Measurements from ENCODE around the gene KCNT2. TPM values are rescaled to one million over a fixed set of nuclear protein-coding genes. Genes with fewer than 3 reads are reported as not detected.

Gene KCNT2
- polyA plus RNA-seq, 1 experiment, result 2.0 TPM

DNA sequence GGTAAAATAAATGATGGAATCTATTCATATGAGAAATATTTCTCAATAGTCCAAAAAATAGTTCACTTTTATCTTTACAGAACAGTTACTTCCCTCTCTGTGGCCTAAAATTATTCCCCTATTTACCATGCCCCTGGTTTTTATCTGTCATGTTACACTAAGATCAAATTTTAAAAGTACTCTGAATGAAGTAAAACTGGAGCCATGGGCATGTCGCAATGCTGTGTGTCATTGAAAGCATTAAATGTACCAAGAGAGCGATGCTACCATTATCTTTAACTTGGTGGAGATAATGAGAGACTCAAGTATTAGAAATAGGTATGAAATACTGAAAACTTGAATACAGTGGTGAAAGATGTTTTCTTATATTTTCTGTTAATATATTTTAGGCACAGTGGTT, 146.2 kb downstream of the KCNT2 start:
- POLR2A ChIA-PET, result no interaction called here
- Histone ChIP-seq H3K4me3 (ENCODE audit: low read depth, low read length) (no peak overlapping the region), H3K9me3 (ENCODE audit: control insufficient read depth, insufficient read depth, low read length) (no peaks in the 10 kb centered on the region), H3K27me3 (ENCODE audit: control insufficient read depth, insufficient read depth, low read length) (no peaks in the 10 kb centered on the region), H3K27ac (ENCODE audit: low read depth, low read length) (no peak overlapping the region)
- CTCF ChIA-PET, result no interaction called here
- DNase-seq (ENCODE audit: low read depth, low spot score), result no peak
- TF ChIP-seq, protein P1, sequence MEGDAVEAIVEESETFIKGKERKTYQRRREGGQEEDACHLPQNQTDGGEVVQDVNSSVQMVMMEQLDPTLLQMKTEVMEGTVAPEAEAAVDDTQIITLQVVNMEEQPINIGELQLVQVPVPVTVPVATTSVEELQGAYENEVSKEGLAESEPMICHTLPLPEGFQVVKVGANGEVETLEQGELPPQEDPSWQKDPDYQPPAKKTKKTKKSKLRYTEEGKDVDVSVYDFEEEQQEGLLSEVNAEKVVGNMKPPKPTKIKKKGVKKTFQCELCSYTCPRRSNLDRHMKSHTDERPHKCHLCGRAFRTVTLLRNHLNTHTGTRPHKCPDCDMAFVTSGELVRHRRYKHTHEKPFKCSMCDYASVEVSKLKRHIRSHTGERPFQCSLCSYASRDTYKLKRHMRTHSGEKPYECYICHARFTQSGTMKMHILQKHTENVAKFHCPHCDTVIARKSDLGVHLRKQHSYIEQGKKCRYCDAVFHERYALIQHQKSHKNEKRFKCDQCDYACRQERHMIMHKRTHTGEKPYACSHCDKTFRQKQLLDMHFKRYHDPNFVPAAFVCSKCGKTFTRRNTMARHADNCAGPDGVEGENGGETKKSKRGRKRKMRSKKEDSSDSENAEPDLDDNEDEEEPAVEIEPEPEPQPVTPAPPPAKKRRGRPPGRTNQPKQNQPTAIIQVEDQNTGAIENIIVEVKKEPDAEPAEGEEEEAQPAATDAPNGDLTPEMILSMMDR (IDR thresholded peaks at IDR 0.05; ENCODE audit: low read depth, low read length), result no peak

DNA sequence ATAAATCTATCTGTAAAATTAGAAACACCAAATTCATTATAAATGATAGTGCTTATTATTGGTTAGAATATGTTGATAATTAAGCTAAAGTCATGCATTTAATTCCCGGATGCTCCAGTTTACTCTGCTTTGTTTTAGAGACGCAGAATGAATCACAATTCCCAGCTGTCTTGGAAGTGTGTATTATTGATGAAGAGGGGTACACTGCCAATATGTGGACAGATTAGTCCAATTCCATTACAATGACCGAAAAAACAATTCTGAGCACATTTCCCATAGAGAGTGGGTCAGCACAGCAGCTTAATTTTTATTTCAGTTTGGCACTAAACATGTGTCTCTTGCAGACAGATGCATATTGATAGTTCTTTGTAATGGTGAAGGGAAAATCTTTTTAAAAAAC, 146.7 kb downstream of the KCNT2 start:
- no peak overlapping the region for H3K27ac ChIP-seq (ENCODE audit: low read depth, low read length)
- H3K27me3 ChIP-seq (ENCODE audit: control insufficient read depth, insufficient read depth, low read length), result no peaks in the 10 kb centered on the region
- H3K9me3 ChIP-seq (ENCODE audit: control insufficient read depth, insufficient read depth, low read length), result no peaks in the 10 kb centered on the region
- POLR2A ChIA-PET, result no interaction called here
- H3K4me3 ChIP-seq (ENCODE audit: low read depth, low read length), result no peak overlapping the region
- TF ChIP-seq, protein P1 (IDR thresholded peaks at IDR 0.05; ENCODE audit: low read depth, low read length), result no peak
- CTCF ChIA-PET, result no interaction called here
- no peak for DNase-seq (ENCODE audit: low read depth, low spot score)

DNA sequence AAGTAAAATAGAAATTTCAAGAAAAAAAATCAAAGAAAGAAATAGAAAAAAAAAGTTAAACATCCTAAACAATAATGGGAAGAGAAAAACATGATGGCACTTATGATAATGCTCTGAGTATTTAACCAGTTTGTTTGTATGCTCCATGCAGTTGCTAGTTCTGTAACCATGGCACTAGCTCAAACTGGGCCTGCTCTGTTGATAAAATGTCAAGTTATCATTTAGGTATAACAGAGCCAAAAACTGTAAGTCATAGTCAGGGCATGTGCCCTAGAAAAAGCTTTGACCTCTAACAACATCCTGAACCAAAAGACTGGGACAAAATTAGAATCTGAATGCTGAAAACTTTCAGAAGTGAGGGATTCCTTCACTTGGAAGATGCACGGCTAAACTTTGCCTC, 148.9 kb downstream of the KCNT2 start:
- TF ChIP-seq, protein P1 (IDR thresholded peaks at IDR 0.05; ENCODE audit: low read depth, low read length), result no peak
- ChIA-PET CTCF (no interaction called here), POLR2A (no interaction called here)
- no peak overlapping the region for H3K27ac ChIP-seq (ENCODE audit: low read depth, low read length)
- H3K4me3 ChIP-seq (ENCODE audit: low read depth, low read length), result no peak overlapping the region
- no peaks in the 10 kb centered on the region for H3K27me3 ChIP-seq (ENCODE audit: control insufficient read depth, insufficient read depth, low read length)
- DNase-seq (ENCODE audit: low read depth, low spot score), result no peak
- no peaks in the 10 kb centered on the region for H3K9me3 ChIP-seq (ENCODE audit: control insufficient read depth, insufficient read depth, low read length)

DNA sequence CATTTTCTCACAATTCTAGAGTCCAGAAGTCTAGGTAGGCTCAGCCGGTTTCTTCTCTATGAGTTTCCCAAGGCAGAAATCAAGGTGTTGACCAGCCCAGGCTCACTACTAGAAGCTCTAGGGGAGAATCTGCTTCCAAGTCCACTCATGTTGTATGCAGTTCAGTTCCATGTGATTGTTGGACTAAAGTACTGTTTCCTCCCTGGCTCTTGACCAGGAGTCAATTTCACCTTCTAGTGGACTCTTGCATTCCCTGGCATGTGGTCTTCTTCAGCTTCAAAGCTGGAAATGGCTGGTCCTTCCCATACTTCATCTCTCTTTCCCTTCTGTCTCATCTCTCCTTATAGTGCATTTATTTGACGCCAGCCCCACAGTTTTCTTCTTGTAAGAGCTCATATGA, 153.4 kb downstream of the KCNT2 start:
- no peak for DNase-seq (ENCODE audit: low read depth, low spot score)
- Histone ChIP-seq H3K27me3 (ENCODE audit: control insufficient read depth, insufficient read depth, low read length) (no peaks in the 10 kb centered on the region), H3K4me3 (ENCODE audit: low read depth, low read length) (no peak overlapping the region), H3K27ac (ENCODE audit: low read depth, low read length) (no peak overlapping the region), H3K9me3 (ENCODE audit: control insufficient read depth, insufficient read depth, low read length) (no peaks in the 10 kb centered on the region)
- TF ChIP-seq, protein P1 (IDR thresholded peaks at IDR 0.05; ENCODE audit: low read depth, low read length), result no peak
- CTCF ChIA-PET, result no interaction called here
- POLR2A ChIA-PET, result no interaction called here

GRCh38 chr1:196451103-196451502, 157.1 kb downstream of the KCNT2 start:
- ChIA-PET POLR2A (no interaction called here), CTCF (no interaction called here)

More at GRCh38 chr1:196451103-196451502, 157.1 kb downstream of the KCNT2 start:
- Histone ChIP-seq H3K9me3 (ENCODE audit: control insufficient read depth, insufficient read depth, low read length) (no peaks in the 10 kb centered on the region), H3K27me3 (ENCODE audit: control insufficient read depth, insufficient read depth, low read length) (no peaks in the 10 kb centered on the region), H3K27ac (ENCODE audit: low read depth, low read length) (no peak overlapping the region), H3K4me3 (ENCODE audit: low read depth, low read length) (no peak overlapping the region)
- no peak for DNase-seq (ENCODE audit: low read depth, low spot score)
- TF ChIP-seq, protein P1 (IDR thresholded peaks at IDR 0.05; ENCODE audit: low read depth, low read length), result no peak
